K562 (cell line): Measurements from ENCODE around the gene BMP4. TPM values are rescaled to one million over a fixed set of nuclear protein-coding genes. Genes with fewer than 3 reads are reported as not detected.

Experiments used
- ARHGAP35 ChIP-seq: fragments of 450-650 bp; IDR thresholded peaks from 2 replicates; pipeline ENCODE4 v1.6.1; 2018; ENCODE audit not compliant: partially characterized antibody
- FOXK2 ChIP-seq, 2 experiments: fragments of 450-650 bp; IDR thresholded peaks in 1 of 2; conservative IDR thresholded peaks in 1 of 2; 2 replicates each; pipeline ENCODE4 v1.6.1; 2016; ENCODE audit warnings: low read depth in 2 of 2, mild to moderate bottlenecking in 1 of 2
- HCFC1 ChIP-seq: IDR thresholded peaks from 2 replicates; pipeline ENCODE4 v1.6.1; 2012; ENCODE audit warnings: low read depth, low read length, improper control_type of control experiment
- PHF8 ChIP-seq: fragments of 200-600 bp; sonication (generic); IDR thresholded peaks from 2 replicates; pipeline ENCODE4 v1.6.1; 2012; ENCODE audit warnings: mixed run types, mild to moderate bottlenecking, inconsistent platforms, low read length, moderate library complexity, borderline replicate concordance
- SPI1 ChIP-seq: IDR thresholded peaks from 2 replicates; pipeline ENCODE4 v1.6.1; 2011; ENCODE audit warnings: low read depth, low read length, control low read depth, borderline replicate concordance
- ZC3H4 ChIP-seq: sonication (generic); formaldehyde crosslinking; IDR thresholded peaks from 2 replicates; pipeline ENCODE4 v1.9.0; 2021; ENCODE audit warnings: missing genetic modification reagents, borderline replicate concordance
- ZNF165 ChIP-seq: fragments of 250-450 bp; sonication (Bioruptor Pico); IDR thresholded peaks from 2 replicates; pipeline ENCODE4 v1.4.0; 2020; ENCODE audit warnings: borderline replicate concordance
- polyA plus RNA-seq, 8 experiments: library from polyadenylated mRNA; depleted of rRNA in 4 of 8; stranded (reverse) in 5 of 8; unstranded in 3 of 8; fragments of >200 nt; fragmentation: Nextera tagmentation in 2 of 8; fragmentation: Illumina TruSeq in 1 of 8; extraction: Ambion mirVana in 2 of 8; extraction: Trizol in 1 of 8; gene quantifications; 2 replicates each; pipeline versions ENCODE4 v1.2.1 to v1.2.3, GENCODE V29; 2011 to 2014; ENCODE audit warnings: inconsistent platforms in 1 of 8, missing spikeins in 1 of 8
- total RNA-seq, 7 experiments: library from RNA; depleted of rRNA in 6 of 7; stranded (reverse); fragments of >200 nt in 6 of 7; fragmentation: Illumina TruSeq in 2 of 7; extraction: Trizol in 2 of 7; gene quantifications; 2 replicates each; pipeline versions ENCODE4 v1.2.1 to v1.2.3, GENCODE V29; 2011 to 2021; ENCODE audit warnings: low replicate concordance in 1 of 7
- TF ChIP-seq, protein P1 (sequence below): fragments of 200-600 bp; sonication (generic); IDR thresholded peaks from one replicate; pipeline ENCODE4 v1.6.1; 2012; ENCODE audit warnings: mild to moderate bottlenecking, low read depth, low read length, inconsistent platforms
- TF ChIP-seq, protein P2 (sequence below), 2 experiments: fragments of 450-650 bp in 1 of 2; sonication (generic) in 1 of 2; formaldehyde crosslinking; conservative IDR thresholded peaks; 2 replicates each; pipeline versions ENCODE4 v1.4.0 to v1.8.1; 2020 to 2022; ENCODE audit warnings: mild to moderate bottlenecking in 1 of 2, missing genetic modification reagents in 1 of 2
- TF ChIP-seq, protein P3 (sequence below): fragments of 250-450 bp; sonication (Bioruptor Pico); IDR thresholded peaks from 2 replicates; pipeline ENCODE4 v1.8.0; 2021; ENCODE audit warnings: moderate library complexity, mild to moderate bottlenecking, inconsistent platforms

BMP4 gene
- total and polyA plus RNA-seq, 9 of the 15 experiments (the other 6 are each of a cell fraction or from before 2014, with no cell fraction given): not detected

DNA sequence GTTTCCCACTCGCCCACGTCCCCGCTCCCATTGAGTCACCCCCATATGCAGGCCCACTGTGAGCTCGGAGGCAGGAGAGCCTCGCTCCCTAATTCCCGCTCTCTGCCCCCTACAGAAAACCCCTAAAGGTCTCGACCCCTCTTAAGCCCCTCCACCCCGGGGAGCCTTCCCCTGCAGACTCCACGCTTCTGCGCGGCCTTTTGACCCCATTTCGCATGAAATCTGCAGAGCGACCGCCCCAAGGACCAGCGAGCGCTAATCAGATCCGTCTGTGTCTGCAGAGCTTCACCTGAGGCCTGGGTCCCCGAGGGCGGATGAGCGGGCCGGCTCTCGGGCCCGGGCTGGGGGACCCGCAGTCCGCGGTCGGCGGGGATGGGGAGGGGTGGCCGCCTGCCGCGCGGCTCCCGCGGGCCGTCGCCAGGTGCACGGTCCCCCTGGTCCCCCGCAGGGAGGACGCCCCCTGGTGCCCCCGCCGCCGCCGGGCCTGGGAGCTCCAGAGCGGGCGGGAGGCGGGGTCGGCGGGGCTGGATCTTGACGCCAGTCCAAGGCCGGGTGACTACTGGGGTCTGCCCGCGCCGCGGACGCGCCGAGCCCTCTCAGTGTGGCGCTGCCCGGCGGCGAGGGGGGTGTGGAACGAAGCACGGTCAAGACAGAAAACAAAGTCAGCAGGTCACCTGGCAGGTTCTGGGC lies 10.1 kb downstream of the BMP4 start (continued):
- TF ChIP-seq, protein P1, sequence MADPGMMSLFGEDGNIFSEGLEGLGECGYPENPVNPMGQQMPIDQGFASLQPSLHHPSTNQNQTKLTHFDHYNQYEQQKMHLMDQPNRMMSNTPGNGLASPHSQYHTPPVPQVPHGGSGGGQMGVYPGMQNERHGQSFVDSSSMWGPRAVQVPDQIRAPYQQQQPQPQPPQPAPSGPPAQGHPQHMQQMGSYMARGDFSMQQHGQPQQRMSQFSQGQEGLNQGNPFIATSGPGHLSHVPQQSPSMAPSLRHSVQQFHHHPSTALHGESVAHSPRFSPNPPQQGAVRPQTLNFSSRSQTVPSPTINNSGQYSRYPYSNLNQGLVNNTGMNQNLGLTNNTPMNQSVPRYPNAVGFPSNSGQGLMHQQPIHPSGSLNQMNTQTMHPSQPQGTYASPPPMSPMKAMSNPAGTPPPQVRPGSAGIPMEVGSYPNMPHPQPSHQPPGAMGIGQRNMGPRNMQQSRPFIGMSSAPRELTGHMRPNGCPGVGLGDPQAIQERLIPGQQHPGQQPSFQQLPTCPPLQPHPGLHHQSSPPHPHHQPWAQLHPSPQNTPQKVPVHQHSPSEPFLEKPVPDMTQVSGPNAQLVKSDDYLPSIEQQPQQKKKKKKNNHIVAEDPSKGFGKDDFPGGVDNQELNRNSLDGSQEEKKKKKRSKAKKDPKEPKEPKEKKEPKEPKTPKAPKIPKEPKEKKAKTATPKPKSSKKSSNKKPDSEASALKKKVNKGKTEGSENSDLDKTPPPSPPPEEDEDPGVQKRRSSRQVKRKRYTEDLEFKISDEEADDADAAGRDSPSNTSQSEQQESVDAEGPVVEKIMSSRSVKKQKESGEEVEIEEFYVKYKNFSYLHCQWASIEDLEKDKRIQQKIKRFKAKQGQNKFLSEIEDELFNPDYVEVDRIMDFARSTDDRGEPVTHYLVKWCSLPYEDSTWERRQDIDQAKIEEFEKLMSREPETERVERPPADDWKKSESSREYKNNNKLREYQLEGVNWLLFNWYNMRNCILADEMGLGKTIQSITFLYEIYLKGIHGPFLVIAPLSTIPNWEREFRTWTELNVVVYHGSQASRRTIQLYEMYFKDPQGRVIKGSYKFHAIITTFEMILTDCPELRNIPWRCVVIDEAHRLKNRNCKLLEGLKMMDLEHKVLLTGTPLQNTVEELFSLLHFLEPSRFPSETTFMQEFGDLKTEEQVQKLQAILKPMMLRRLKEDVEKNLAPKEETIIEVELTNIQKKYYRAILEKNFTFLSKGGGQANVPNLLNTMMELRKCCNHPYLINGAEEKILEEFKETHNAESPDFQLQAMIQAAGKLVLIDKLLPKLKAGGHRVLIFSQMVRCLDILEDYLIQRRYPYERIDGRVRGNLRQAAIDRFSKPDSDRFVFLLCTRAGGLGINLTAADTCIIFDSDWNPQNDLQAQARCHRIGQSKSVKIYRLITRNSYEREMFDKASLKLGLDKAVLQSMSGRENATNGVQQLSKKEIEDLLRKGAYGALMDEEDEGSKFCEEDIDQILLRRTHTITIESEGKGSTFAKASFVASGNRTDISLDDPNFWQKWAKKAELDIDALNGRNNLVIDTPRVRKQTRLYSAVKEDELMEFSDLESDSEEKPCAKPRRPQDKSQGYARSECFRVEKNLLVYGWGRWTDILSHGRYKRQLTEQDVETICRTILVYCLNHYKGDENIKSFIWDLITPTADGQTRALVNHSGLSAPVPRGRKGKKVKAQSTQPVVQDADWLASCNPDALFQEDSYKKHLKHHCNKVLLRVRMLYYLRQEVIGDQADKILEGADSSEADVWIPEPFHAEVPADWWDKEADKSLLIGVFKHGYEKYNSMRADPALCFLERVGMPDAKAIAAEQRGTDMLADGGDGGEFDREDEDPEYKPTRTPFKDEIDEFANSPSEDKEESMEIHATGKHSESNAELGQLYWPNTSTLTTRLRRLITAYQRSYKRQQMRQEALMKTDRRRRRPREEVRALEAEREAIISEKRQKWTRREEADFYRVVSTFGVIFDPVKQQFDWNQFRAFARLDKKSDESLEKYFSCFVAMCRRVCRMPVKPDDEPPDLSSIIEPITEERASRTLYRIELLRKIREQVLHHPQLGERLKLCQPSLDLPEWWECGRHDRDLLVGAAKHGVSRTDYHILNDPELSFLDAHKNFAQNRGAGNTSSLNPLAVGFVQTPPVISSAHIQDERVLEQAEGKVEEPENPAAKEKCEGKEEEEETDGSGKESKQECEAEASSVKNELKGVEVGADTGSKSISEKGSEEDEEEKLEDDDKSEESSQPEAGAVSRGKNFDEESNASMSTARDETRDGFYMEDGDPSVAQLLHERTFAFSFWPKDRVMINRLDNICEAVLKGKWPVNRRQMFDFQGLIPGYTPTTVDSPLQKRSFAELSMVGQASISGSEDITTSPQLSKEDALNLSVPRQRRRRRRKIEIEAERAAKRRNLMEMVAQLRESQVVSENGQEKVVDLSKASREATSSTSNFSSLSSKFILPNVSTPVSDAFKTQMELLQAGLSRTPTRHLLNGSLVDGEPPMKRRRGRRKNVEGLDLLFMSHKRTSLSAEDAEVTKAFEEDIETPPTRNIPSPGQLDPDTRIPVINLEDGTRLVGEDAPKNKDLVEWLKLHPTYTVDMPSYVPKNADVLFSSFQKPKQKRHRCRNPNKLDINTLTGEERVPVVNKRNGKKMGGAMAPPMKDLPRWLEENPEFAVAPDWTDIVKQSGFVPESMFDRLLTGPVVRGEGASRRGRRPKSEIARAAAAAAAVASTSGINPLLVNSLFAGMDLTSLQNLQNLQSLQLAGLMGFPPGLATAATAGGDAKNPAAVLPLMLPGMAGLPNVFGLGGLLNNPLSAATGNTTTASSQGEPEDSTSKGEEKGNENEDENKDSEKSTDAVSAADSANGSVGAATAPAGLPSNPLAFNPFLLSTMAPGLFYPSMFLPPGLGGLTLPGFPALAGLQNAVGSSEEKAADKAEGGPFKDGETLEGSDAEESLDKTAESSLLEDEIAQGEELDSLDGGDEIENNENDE: no peak
- no peak for TF ChIP-seq FOXK2 (conservative IDR thresholded peaks at IDR 0.05 in 1 of 2, IDR thresholded peaks at IDR 0.05 in 1 of 2; ENCODE audit: low read depth in 2 of 2)
- no peak for TF ChIP-seq PHF8
- TF ChIP-seq ZC3H4 (CRISPR knock-in tag): no peak
- TF ChIP-seq, protein P2, sequence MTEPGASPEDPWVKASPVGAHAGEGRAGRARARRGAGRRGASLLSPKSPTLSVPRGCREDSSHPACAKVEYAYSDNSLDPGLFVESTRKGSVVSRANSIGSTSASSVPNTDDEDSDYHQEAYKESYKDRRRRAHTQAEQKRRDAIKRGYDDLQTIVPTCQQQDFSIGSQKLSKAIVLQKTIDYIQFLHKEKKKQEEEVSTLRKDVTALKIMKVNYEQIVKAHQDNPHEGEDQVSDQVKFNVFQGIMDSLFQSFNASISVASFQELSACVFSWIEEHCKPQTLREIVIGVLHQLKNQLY (CRISPR knock-in tag; conservative IDR thresholded peaks at IDR 0.05): no peak
- no peak for TF ChIP-seq HCFC1
- TF ChIP-seq ARHGAP35: no peak
- TF ChIP-seq ZNF165 (CRISPR knock-in tag): no peak
- TF ChIP-seq SPI1: no peak
- TF ChIP-seq, protein P3, sequence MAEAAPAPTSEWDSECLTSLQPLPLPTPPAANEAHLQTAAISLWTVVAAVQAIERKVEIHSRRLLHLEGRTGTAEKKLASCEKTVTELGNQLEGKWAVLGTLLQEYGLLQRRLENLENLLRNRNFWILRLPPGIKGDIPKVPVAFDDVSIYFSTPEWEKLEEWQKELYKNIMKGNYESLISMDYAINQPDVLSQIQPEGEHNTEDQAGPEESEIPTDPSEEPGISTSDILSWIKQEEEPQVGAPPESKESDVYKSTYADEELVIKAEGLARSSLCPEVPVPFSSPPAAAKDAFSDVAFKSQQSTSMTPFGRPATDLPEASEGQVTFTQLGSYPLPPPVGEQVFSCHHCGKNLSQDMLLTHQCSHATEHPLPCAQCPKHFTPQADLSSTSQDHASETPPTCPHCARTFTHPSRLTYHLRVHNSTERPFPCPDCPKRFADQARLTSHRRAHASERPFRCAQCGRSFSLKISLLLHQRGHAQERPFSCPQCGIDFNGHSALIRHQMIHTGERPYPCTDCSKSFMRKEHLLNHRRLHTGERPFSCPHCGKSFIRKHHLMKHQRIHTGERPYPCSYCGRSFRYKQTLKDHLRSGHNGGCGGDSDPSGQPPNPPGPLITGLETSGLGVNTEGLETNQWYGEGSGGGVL (CRISPR knock-in tag): no peak
- TF ChIP-seq, all 486 proteins: peak for 0
